Measurements from ENCODE around the gene PRKD1. TPM values are rescaled to one million over a fixed set of nuclear protein-coding genes. Genes with fewer than 3 reads are reported as not detected.

The PRKD1 gene
- total RNA-seq, 4 donors from 2014 or later, result 27.4 to 30.9 (median 29.7) TPM

GRCh38 chr14:29616922-29617321, 310.7 kb downstream of the PRKD1 start:
- no peaks in the 10 kb centered on the region for H3K4me1 ChIP-seq
- DNase-seq (ENCODE audit: low spot score in 2 of 2), result no peak
- no peak overlapping the region for H3K4me3 ChIP-seq
- no peaks in the 10 kb centered on the region for H3K27me3 ChIP-seq
- peaks cover 0 to 39% (median 0%) of the 10 kb centered on the region in 3 donors for H3K36me3 ChIP-seq
- TF ChIP-seq POLR2A (IDR thresholded peaks at IDR 0.05), result no peak
- peaks cover 0 to 3% (median 0%) of the 10 kb centered on the region in 4 donors for H3K9me3 ChIP-seq
- no peak overlapping the region for H3K27ac ChIP-seq

GRCh38 chr14:29608861-29609260, 318.8 kb downstream of the PRKD1 start:
- Histone ChIP-seq H3K27ac (no peak overlapping the region), H3K9me3 (no peaks in the 10 kb centered on the region), H3K4me3 (no peak overlapping the region), H3K36me3 (peaks cover 0 to 40% (median 0%) of the 10 kb centered on the region in 3 donors), H3K27me3 (no peaks in the 10 kb centered on the region), H3K4me1 (no peaks in the 10 kb centered on the region)
- no peak for DNase-seq (ENCODE audit: low spot score in 2 of 2)
- TF ChIP-seq EP300 (IDR thresholded peaks at IDR 0.05) (no peak), POLR2A (IDR thresholded peaks at IDR 0.05) (no peak), CTCF (IDR thresholded peaks at IDR 0.05) (no peak)
- 89 to 92% methylated on average over 2 of the region's 2 CpGs for whole genome bisulfite sequencing, 2 donors

- TF ChIP-seq POLR2A (IDR thresholded peaks at IDR 0.05) (no peak), EP300 (IDR thresholded peaks at IDR 0.05) (no peak), CTCF (IDR thresholded peaks at IDR 0.05) (no peak)
- Histone ChIP-seq H3K27ac (no peak overlapping the region), H3K9me3 (no peaks in the 10 kb centered on the region), H3K4me1 (no peaks in the 10 kb centered on the region), H3K27me3 (no peaks in the 10 kb centered on the region), H3K36me3 (peaks cover 0 to 37% (median 0%) of the 10 kb centered on the region in 3 donors), H3K4me3 (no peak overlapping the region)
- no peak for DNase-seq (ENCODE audit: low spot score in 2 of 2)
- WGBS, 2 donors, result 85 to 90% methylated on average over 5 of the region's 5 CpGs
These were observed 320.5 kb downstream of the PRKD1 start for GRCh38 chr14:29607169-29607568.

GRCh38 chr14:29603696-29604095, 324.0 kb downstream of the PRKD1 start:
- no peak for DNase-seq (ENCODE audit: low spot score in 2 of 2)
- peaks cover 0 to 27% (median 0%) of the 10 kb centered on the region in 3 donors for H3K36me3 ChIP-seq
- H3K9me3 ChIP-seq, result no peaks in the 10 kb centered on the region
- no peaks in the 10 kb centered on the region for H3K27me3 ChIP-seq
- no peak for TF ChIP-seq CTCF (IDR thresholded peaks at IDR 0.05)
- whole genome bisulfite sequencing, 2 donors, result 62 to 68% methylated on average over 3 of the region's 3 CpGs
- H3K27ac ChIP-seq, result no peak overlapping the region
- no peaks in the 10 kb centered on the region for H3K4me1 ChIP-seq
- no peak overlapping the region for H3K4me3 ChIP-seq

- Histone ChIP-seq H3K27ac (no peak overlapping the region), H3K36me3 (peaks cover 0 to 31% (median 0%) of the 10 kb centered on the region in 3 donors), H3K4me1 (no peaks in the 10 kb centered on the region), H3K9me3 (no peaks in the 10 kb centered on the region), H3K4me3 (no peak overlapping the region), H3K27me3 (no peaks in the 10 kb centered on the region)
- TF ChIP-seq EP300 (IDR thresholded peaks at IDR 0.05) (no peak), POLR2A (IDR thresholded peaks at IDR 0.05) (no peak), CTCF (IDR thresholded peaks at IDR 0.05) (no peak)
- WGBS, 2 donors, result 68 to 72% methylated on average over 5 of the region's 5 CpGs
- DNase-seq (ENCODE audit: low spot score in 2 of 2), result no peak
These were observed 326.0 kb downstream of the PRKD1 start for GRCh38 chr14:29601616-29602015.

All from tibial nerve (tissue), 4 donors.